C4-2B (cell line): ENCODE data around the gene MGRN1.

Source experiments
- CTCF ChIP-seq: fragments of 450-650 bp; conservative IDR thresholded peaks from 2 replicates; pipeline ENCODE4 v1.5.1; 2017; ENCODE audit warnings: mild to moderate bottlenecking
- ZFX ChIP-seq: fragments of 450-650 bp; IDR thresholded peaks from 2 replicates; pipeline ENCODE4 v1.6.1; 2017

DNA sequence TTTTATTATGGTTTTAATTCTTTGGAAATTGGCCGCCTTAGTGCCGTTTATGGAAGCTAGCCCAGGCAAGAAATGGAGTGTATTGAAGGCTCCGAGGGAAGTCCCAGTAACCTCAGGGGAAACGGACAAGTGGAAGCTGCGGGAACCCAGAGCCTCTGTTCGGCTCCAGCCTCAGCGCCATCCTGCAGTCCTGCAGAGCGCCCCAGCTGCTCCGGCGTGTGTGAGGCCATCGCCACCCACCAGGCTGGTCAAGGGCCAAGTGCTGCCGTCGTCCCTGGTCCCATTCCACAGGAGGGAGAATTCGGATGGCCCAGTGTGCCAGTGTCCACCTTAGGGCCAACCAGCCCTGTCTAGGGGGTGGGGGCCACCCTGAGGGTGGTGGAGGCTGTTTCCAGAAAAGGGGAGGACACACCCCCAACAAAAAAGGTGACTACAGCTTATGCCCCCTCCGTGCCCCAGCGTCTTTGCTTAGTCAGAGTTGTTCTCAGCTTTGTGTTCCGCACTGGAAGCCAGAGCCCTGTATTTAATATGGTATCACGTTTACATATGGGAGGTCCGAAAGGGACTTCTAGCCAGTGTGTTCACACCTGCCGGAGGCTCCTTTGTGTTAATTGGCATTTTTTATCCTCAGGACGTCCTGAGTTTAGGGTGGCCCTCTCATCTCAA is 13.0 kb downstream of the MGRN1 start:
- TF ChIP-seq CTCF (no peak), ZFX (no peak)
